Globus pallidus (tissue), 1 donor: ENCODE results near the gene MACROD2.

ENCODE experiments used
- DNase-seq: peaks from one replicate; pipeline ENCODE4 v3.0.0-alpha.2; 2015; ENCODE audit warnings: low spot score

Gene MACROD2

DNA sequence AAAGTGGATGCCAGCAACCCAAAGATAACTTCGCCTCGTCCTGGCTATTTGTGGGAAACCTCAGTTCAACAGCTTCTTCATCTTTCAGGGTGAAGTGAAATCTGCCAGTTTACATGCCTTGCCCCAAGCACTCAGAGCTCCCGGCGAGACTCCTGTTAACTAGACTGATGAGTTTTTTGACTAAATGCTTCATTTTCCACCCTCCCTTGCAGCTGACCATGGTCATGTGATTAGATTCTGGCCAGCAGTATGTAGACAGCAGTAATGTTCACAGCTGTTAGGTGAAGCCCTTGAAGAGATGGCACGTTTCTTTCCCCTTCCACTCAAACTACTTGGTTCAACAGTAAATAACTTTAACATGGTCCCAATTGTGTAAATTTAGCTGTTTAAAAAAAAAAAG is 1060.9 kb downstream of the MACROD2 start:
- DNase-seq: no peak

DNA sequence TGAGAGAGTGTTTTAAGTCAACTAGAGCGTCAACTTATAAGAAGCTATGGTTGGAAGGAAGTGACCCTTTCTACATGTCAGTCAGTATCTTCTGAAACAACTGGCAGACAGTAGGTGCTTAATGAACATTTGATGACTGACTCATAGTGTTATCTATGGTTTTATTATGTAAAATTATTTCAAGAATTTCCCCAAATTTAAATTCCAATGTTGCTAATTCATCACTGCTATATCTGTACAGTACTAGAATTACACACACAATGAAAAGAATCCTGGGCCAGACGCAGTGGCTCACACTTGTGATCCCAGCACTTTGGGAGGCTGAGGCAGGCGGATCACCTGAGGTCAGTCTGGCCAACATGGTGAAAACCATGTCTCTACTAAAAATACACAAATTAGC is 1063.5 kb downstream of the MACROD2 start:
- no peak for DNase-seq

DNA sequence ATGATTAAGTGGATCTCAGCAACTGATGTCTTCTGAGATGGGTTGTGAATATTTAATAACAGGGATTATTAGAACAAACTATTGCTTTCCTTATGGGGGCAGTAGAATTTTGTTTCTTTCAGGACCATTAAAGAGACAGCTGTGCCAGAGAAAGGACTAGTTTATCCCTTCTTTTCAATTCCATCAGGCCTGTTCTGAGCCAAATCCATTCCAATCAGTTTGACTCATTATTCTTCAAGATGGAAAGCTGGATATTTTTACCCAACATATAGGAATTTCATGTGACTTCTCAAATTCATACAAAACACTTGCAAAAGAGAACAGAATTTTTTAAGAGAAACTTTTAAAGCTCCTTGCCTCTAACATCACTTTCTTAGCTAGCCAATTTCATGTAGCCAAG is 1064.1 kb downstream of the MACROD2 start:
- no peak for DNase-seq

DNA sequence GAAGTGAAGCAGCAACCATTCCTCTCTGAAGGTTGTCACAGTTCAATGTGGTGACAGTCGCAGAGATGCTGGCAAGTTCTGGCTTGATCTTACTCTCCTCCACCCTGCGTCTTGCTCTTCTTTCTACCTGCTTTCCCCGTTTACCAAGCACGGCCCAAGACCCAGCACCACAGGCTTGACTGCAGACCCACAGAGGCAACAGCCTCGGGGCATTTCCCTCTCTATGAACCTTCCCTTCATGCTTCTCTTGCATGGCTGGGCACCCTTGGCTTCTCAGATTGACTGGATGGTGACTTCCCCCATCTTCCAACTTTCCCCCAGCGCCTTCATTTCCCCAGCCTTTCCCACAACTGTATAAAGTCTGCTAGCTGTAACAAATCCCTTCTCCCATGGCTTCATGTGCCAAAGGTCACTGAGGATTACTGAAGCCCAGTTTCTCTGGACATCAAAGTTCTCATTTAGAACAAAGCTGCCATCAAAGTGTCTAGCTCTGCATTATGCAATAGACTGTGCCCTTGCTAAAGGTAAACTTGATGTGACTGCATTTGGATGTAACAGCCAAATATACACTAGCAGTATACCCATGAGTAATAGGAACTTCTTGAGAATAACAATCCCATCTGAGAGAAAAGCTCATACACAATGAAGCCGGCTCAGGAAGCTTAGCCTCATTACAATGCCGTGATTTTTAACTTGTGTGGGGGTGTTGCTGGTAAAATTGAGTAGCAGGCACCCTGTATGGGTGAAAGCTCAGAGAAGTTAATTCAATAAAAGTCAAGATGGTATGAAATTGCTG is 1065.1 kb downstream of the MACROD2 start:
- no peak for DNase-seq

DNA sequence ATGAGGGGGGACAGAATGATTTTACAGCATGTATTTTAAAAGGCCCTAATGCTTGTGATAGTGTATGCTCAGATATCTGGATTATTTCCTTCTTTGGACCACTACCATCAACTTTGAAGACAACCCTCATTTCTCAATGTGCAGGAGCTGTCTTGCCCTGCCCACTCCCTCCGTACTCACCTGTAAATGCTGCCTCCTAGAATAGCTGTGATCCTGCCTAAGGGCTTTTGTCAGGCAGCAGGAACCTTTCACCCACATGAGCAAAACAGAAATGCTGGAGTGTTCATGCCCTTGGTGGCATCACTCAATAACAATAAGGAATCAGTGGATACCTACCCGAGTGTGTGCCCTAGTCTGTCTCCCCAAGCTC is 1065.7 kb downstream of the MACROD2 start:
- DNase-seq: no peak

DNA sequence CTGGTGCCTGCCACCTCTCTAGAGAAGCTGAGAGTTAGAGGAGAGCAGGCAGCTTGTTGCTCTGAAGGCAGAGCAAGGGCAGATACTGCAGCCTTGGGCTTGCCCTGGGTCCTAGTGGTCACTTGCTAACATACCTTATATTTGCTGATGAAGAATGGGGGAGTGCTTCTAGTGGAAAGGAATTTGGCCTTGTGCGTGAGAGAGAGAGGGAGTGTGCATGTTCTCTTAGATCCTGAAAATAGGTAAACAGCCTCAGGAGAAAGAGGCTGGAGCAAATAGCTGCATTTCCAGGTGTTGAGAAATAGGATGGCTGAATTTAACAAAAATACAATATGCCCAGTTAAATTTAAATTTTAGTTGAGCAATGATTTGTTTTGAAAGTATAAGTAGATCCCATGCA is 1066.6 kb downstream of the MACROD2 start:
- DNase-seq: no peak

DNA sequence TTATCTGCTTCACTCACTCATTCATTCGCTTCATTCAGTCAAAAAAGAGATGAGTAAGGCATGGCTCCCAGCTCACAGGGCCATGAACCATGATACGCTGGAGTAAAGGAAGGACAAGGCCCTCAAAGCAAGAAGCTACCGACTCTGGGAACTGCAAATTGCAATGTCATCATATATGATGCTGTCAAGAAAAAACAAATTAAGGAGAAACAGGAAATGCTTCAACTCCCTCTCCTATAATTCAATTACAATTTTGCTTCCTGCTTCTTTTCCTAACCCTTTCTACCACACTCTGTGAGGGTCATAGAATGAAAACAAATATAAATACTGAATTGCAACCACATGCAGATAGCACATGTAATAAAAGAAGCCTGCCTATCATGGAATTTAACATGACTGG is 1067.8 kb downstream of the MACROD2 start:
- no peak for DNase-seq

DNA sequence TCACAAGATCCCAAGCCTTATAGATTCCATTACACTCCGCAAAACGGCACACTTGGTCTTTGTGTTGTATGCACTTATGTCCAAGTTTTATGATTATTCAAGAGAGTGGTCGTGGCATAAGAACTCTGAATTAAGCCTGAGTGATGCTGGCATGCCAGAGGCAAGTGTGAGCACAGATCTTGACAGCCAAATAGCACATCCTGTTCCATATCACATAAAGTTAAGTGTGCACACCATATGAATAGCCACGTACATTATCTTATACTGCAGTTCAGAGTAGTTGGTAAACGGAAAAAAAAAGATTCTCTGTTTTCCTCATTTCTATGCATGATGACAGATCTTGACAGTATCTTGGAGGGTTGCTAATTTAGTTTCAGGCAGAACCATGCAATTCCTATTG is 1069.4 kb downstream of the MACROD2 start:
- DNase-seq: no peak

DNA sequence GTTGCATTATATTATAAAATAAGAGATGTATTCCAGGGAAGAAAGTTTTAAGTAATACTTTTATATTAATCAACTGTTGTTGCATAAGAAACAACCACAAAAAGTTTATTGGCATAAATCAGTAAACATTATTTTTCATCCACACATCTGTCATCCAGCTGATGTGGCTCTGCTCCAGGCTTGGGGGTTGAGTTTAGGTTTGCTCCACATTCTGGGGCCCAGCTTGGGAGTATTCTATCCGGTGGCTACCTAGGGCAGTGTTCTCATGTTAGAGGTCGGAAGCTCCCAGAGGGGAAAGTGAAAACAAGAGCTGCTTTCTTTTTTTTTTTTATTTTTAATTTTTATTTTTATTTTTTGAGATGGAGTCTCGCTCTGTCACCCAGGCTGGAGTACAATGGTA is 1070.5 kb downstream of the MACROD2 start:
- DNase-seq: no peak

DNA sequence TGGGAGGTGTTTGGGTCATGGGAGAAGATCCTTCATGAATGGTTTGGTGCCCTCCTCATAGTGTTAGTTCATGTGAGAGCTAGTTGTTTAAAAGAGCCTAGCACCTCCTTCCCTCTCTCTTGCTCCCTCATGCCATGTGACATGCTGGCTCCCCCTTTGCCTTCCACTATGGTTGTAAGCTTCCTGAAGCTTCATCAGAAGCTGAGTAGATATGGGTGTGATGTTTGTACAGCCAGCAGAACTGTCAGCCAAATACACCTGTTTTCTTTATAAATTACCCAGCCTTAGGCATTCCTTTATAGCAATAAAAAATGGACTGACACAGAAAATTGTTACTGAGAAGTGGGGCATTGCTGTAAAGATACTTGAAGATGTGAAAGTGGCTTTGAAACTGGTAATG is 1073.2 kb downstream of the MACROD2 start:
- DNase-seq: no peak

DNA sequence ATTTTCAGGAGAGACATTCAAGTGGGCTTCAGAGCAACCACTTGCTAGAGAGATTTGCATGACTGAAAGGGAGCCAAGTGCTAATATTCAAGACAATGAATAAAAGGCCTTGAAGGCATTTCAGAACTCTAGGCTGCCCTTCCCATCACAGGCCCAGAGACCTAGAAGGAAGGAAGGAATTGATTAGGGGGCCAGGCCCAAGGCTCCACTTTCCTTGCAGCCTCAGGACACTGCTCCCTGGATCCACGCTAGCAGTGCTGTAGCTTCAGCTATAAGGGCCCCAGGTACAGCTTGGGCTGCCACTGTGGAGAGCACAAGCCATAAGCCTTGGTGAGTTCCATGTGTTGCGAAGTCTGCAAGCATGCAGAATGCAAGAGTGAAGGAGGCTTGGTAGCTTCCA is 1074.0 kb downstream of the MACROD2 start:
- DNase-seq: no peak

DNA sequence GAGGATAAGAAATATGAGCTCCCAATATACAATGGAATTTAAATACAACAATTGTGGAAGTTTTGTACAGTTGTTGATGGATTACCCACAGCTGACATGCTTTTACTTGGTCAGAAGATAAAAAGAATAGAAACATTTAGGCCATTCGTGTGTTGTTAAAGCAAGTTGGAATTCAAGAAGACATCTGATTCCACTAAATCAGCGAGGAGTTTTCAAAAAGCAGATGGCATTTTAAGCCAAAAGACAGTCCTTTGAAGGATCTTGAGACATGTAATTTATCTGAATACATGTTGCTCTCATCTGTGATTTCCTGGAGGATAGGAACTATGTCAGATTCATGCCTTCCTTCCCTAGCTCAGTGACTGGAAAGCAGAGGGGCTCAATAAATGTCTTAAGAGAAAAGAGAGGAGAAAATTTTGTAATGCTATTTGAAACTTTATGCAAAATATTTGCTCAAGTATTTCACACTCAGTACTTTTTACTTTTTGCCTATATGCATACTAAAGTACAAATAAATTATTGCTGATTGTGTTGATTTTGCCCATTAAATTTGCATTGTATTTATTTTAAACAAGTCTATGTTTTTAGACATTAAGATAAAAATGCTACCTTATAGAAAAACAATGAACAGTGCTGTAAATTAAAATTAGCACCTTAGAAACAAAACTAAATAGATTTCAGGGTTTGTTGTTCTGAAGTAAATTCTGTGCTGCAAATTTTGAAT is 1075.9 kb downstream of the MACROD2 start:
- no peak for DNase-seq

DNA sequence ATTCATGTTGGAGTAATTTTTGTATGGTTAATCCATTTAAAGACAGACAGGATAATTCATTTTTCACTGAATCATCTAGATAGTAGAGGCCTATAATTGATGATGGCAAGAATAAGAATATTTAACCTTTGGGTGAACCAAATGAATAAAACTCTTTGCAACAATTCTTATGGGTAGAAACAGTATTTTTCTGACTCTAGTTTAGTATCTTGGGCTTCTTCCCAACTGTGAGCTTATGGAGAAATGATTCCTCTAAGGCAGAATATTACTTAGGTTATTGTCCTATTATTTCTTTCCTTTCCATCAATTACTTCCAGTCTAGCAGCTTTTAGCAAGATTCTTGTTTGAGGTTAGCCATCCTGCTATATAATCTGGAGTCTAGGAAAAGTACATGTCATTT is 1077.0 kb downstream of the MACROD2 start:
- no peak for DNase-seq

DNA sequence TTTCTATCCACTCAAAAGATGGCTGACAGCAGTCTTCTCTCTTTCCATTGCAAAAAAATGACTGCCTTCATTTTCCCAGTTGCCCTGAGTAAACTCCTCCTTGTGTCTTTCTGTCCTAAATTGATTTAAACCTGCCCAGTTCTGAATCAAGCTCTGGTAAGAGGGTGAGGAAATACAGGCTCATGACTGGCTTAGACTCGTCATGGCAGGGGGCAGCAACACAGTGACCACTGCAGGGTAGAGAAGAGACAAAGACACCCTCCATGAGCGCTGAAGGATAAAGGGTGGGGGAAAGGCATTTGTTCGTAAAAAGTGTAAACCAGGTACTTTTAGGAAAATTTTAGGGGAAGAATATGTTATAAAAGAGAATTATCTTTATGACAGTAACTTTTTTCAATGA is 1080.3 kb downstream of the MACROD2 start:
- no peak for DNase-seq

DNA sequence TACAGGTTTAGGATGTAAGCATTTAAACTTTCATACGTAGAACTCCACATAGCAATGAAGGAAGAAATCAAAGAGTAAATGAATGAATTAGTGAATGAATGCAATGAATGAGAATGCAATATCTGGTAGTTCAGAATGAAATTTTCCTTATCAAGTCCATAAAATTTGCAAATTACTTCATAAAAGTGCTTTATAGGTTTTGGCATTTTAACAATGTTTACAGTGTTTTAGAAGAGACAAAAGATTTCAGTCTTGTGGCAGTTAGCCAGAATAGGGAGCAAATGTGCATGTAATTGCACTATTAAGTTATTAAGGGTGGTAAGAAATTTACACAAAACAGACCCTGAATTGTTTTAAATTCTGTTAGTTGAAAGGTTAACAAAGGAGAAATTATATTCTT is 1081.5 kb downstream of the MACROD2 start:
- DNase-seq: no peak

DNA sequence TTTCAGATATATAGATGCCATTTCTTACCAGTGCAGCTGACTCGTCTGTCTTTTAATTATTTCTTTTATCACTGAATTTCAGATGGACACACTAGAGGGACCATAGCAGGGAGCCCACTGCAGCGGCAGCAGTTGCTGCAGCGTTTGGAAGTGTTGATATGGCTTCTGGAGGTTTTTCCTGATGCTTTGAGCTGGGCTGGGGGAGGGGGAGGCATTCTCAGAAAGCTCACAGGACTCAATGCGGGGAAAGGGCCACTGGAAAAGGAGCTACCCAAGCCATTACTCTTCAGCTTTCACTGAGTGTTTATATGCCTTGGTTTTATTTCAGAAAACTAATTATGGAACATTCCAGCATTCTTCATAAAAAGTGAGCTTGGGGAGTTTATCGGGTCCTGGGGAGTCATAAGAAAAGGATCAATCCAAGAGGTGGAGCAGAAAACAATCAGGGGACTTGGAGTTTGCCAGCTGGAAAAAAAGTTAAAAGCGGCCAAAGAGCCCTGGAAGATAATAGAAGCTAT is 1082.5 kb downstream of the MACROD2 start:
- DNase-seq: no peak

DNA sequence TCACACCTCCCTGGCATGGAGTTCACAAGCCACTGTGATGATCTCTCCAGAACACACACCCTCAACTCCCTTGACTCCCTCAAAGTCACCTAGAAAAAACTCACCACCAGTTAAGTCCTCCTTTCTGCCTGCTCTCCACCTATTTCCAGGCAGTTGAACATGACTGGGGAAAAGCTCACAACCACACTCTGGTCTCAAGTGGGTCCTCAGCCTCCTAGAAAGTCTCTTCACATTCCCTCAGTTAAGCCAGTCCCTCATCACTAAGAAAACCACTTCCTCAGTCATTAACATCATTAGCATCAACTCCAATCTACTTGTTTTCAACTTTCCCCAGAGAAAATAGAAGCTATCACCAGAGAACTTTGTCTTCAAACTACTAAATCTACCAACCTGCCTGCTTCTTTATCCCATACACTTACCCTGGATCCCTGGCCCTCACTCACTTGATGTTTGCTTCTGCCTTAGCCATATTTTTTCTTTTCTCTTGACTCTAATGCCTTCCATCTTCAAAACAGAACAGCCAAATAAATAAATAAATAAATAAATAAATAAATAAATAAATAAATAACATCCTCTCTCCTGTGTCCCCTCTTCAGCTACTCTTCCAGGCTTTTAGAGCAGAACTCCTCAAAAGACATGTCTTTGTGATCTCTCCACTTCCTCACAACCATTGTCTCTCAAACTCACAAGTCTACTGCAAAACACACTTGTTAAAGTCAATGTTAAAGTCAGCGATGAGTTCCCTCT is 1084.5 kb downstream of the MACROD2 start:
- DNase-seq: no peak

DNA sequence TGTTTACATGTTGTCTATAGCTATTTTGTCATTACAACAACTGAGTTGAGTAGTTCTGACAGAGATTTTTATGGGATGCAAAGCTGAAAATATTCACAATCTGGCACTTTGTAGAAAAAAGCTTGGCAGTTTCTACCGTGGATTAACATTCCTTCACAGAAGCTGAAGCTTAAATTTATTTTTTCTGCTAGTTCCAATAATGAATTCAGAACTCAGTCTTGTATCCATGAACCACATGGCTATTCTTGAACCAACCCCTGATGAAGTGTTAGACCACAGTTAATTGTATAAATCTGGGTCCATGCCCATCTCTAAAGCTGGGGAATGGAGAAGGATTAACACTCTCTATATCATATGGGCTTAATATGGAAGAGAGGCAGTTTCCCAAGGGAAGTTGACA is 1085.9 kb downstream of the MACROD2 start:
- DNase-seq: no peak

DNA sequence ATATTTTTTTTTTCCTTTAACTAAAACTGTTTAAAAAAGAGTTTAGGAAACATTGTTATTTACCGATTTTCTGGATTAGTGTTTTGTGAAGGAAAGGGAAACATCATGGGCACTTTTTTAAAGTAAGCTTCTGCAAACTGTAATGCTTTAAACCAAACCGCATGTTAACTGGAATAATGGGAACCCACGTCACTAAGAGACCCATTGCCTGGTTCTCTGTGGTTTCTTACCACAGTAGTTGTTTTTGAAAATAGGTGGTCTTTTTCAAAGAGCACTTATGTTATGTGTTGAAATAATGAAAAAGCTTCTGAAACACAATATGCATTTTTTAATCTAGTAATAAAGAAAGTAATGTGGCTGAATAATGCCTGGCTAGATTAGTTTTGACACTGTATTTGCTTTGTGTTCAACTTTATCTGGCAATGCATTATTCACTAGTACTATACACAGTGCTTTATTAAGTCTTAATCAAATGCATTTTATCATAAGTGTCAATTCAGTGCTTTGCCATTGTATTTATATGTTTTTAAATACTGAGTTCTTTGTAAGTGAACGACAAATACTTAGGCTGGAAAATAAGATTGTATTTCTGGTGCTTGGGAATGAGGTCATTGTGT is 1096.2 kb downstream of the MACROD2 start:
- no peak for DNase-seq

DNA sequence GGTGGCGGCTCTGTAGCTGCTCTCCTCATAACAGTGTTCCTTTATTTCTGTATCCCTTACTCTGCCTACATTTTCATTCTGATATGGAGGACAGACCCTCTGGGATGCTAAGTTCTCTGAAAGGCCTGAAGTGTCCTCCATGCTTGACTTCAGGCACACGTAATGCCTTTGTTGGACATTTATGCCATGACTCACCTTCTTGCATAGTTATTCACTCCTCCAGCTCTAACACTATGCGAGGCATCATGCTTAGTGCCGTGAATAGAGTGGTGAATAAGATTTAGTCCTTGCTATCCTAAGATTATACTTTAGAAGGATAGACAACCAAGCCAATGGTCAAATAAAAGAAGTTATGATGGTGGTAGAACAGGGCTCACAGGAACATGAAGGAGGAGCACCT is 1103.0 kb downstream of the MACROD2 start:
- no peak for DNase-seq

DNA sequence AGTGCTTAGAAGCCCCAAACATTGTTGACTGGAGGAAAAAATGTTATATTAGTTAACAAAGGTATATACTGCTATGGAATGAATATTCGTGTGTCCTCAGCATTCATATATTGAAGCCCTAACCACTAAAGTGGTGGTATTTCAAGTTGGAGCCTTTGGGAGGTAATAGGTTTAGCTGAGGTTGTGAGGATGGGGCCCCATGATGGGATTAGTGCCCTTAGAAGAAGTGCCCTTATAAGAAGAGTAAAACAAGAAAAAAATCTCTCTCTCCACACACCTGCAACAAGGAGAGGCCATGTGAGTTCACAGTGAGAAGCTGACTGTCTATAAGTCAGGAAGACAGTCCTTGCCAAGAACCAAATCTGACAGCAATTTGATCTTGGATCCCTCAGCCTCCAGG is 1103.8 kb downstream of the MACROD2 start:
- DNase-seq: no peak

DNA sequence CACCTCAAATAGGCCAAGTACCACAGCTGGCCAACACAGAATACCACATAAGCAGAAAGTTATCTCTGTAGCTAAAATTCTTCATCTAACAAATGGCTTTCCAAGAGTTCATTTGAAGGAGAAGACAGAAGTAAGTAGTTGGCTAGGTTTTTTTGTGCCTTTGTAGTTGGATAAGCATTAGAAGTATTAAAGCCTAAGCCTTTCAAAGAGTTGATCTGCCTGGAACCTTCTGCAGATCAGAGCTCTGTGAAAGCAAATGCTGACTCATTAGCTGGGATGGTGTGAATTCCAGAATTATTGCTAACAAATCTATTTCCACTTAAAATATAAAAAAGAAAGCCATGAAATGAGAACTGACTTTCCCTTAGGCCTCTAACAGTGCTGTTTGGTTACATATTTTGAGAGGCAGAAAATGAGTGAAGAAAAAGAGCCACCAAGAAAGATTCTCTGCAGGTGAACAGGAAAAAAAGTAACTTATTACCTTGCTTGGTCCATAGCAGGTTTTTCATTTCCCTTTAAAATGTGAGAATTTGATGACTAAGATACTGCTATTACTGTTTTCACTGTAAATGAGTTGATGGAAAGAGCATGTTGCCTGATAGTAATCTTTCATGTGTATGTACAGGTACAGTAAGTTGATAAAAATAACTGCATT is 1105.3 kb downstream of the MACROD2 start:
- no peak for DNase-seq
